Measurements from ENCODE around the gene PCDHGB3.

DNA sequence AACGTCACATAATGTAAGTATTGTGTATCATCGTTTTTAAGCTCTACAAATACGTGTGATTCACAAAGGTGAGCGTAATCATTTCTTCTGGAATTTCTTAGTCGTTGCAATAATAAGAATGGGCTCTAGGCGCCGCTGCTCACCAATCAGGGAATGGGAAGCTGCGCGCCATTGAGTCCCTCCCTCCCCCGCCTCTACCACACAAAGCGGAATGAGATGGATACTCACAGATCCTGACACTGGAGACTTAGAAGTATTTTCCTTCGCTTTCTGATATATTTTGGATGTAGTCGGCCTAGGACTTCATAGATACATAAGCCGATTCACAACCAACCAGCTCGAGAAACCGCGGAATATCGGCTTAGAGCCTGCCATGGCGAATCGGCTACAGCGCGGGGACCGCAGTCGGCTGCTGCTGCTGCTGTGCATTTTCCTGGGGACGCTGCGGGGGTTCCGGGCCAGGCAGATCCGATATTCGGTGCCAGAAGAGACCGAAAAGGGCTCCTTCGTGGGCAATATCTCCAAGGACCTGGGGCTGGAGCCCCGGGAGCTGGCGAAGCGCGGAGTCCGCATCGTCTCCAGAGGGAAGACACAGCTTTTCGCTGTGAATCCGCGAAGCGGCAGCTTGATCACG is 50.9 kb downstream of the PCDHGB3 start, which contains the start of gene PCDHGA11:
- TF ChIP-seq, protein P1, sequence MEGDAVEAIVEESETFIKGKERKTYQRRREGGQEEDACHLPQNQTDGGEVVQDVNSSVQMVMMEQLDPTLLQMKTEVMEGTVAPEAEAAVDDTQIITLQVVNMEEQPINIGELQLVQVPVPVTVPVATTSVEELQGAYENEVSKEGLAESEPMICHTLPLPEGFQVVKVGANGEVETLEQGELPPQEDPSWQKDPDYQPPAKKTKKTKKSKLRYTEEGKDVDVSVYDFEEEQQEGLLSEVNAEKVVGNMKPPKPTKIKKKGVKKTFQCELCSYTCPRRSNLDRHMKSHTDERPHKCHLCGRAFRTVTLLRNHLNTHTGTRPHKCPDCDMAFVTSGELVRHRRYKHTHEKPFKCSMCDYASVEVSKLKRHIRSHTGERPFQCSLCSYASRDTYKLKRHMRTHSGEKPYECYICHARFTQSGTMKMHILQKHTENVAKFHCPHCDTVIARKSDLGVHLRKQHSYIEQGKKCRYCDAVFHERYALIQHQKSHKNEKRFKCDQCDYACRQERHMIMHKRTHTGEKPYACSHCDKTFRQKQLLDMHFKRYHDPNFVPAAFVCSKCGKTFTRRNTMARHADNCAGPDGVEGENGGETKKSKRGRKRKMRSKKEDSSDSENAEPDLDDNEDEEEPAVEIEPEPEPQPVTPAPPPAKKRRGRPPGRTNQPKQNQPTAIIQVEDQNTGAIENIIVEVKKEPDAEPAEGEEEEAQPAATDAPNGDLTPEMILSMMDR (IDR thresholded peaks at IDR 0.05): peak in 5 of 6 experiments; percentile 15 to 41 (median 37)
- TF ChIP-seq POLR2A (IDR thresholded peaks at IDR 0.05): no peak
